Activated naive CD8-positive, alpha-beta T cell treated with anti-CD3 and anti-CD28 coated beads, Interleukin-2, amount 50 U/mL, for 24 hours (primary cell): ENCODE results near the gene ZNF473.
"Not testable (repeated sequence)": the region's sequence is repeated elsewhere in the genome, so short reads cannot be mapped to it uniquely, and the experiment has no call there.

Experiments
- ATAC-seq: fragments of 150-1000 bp; cut with Tn5 transposase; one replicate; pipeline ENCODE4 v1.10.0; 2021
- DNase-seq: peaks from one replicate; pipeline ENCODE4 v3.0.0; 2021
- H3K27ac Mint-ChIP-seq: one replicate; pipeline ENCODE4 v1.8.0; 2021; ENCODE audit warnings: mild to moderate bottlenecking, mixed read lengths
- H3K27me3 Mint-ChIP-seq: one replicate; pipeline ENCODE4 v1.8.0; 2021; ENCODE audit warnings: mixed read lengths
- H3K36me3 Mint-ChIP-seq: one replicate; pipeline ENCODE4 v1.8.0; 2021; ENCODE audit warnings: low read depth, mixed read lengths
- H3K4me1 Mint-ChIP-seq: one replicate; pipeline ENCODE4 v1.8.0; 2021; ENCODE audit warnings: mixed read lengths
- H3K4me3 Mint-ChIP-seq: one replicate; pipeline ENCODE4 v1.8.0; 2021; ENCODE audit warnings: mild to moderate bottlenecking, moderate library complexity, mixed read lengths
- H3K9me3 Mint-ChIP-seq: one replicate; pipeline ENCODE4 v1.8.0; 2021; ENCODE audit warnings: mixed read lengths

Gene ZNF473

GRCh38 chr19:50051228-50051895 is 25.6 kb downstream of the ZNF473 start:
- not testable (repeated sequence) for H3K9me3 Mint-ChIP-seq

GRCh38 chr19:50051964-50052363 is 26.2 kb downstream of the ZNF473 start:
- DNase-seq = no peak
- H3K27ac Mint-ChIP-seq = no peak overlapping the region
- H3K4me3 Mint-ChIP-seq = no peak overlapping the region
- H3K4me1 Mint-ChIP-seq = peaks cover 17% of the 10 kb centered on the region
- H3K27me3 Mint-ChIP-seq = peaks cover 6% of the 10 kb centered on the region
- peaks cover 10% of the 10 kb centered on the region for H3K36me3 Mint-ChIP-seq
- peaks cover 8% of the 10 kb centered on the region for H3K9me3 Mint-ChIP-seq
- no peak for ATAC-seq

More at GRCh38 chr19:50051228-50051895, 25.6 kb downstream of the ZNF473 start:
- H3K27ac Mint-ChIP-seq, DNase-seq, H3K27me3 Mint-ChIP-seq, ATAC-seq: not testable (repeated sequence)
- Mint-ChIP-seq H3K4me3 (peak overlapping the region; percentile 80), H3K36me3 (peaks cover 16% of the 10 kb centered on the region), H3K4me1 (peaks cover 17% of the 10 kb centered on the region)

GRCh38 chr19:50053119-50053518 is 27.3 kb downstream of the ZNF473 start:
- no peak overlapping the region for H3K27ac Mint-ChIP-seq

GRCh38 chr19:50058425-50058824 is 32.6 kb downstream of the ZNF473 start:
- H3K27ac Mint-ChIP-seq = no peak overlapping the region
- peaks cover 5% of the 10 kb centered on the region for H3K4me1 Mint-ChIP-seq
- H3K36me3 Mint-ChIP-seq = peaks cover 7% of the 10 kb centered on the region
- no peak overlapping the region for H3K4me3 Mint-ChIP-seq
- peaks cover 19% of the 10 kb centered on the region for H3K9me3 Mint-ChIP-seq
- no peak for DNase-seq
- ATAC-seq = no peak
- peaks cover 6% of the 10 kb centered on the region for H3K27me3 Mint-ChIP-seq

More at GRCh38 chr19:50053119-50053518, 27.3 kb downstream of the ZNF473 start:
- no peak overlapping the region for H3K4me3 Mint-ChIP-seq
- peaks cover 6% of the 10 kb centered on the region for H3K27me3 Mint-ChIP-seq
- peaks cover 17% of the 10 kb centered on the region for H3K4me1 Mint-ChIP-seq
- ATAC-seq = no peak
- peaks cover 8% of the 10 kb centered on the region for H3K9me3 Mint-ChIP-seq
- DNase-seq = no peak
- H3K36me3 Mint-ChIP-seq = no peaks in the 10 kb centered on the region

- Mint-ChIP-seq H3K27me3 (peaks cover 7% of the 10 kb centered on the region), H3K27ac (no peak overlapping the region), H3K36me3 (peaks cover 7% of the 10 kb centered on the region), H3K9me3 (peaks cover 16% of the 10 kb centered on the region), H3K4me3 (no peak overlapping the region), H3K4me1 (peaks cover 6% of the 10 kb centered on the region)
- ATAC-seq (no peak), DNase-seq (no peak)
These were observed 33.2 kb downstream of the ZNF473 start for GRCh38 chr19:50059045-50059444.

GRCh38 chr19:50060107-50060506 is 34.3 kb downstream of the ZNF473 start:
- Mint-ChIP-seq H3K4me1 (peaks cover 6% of the 10 kb centered on the region), H3K36me3 (peaks cover 7% of the 10 kb centered on the region), H3K4me3 (no peak overlapping the region), H3K27me3 (peaks cover 7% of the 10 kb centered on the region), H3K27ac (no peak overlapping the region), H3K9me3 (peaks cover 15% of the 10 kb centered on the region)
- DNase-seq (no peak), ATAC-seq (no peak)

GRCh38 chr19:50061650-50062049 is 35.8 kb downstream of the ZNF473 start:
- ATAC-seq = no peak
- peaks cover 9% of the 10 kb centered on the region for H3K27me3 Mint-ChIP-seq
- no peak for DNase-seq
- peaks cover 7% of the 10 kb centered on the region for H3K36me3 Mint-ChIP-seq
- H3K9me3 Mint-ChIP-seq = peaks cover 11% of the 10 kb centered on the region
- peaks cover 6% of the 10 kb centered on the region for H3K4me1 Mint-ChIP-seq
- H3K4me3 Mint-ChIP-seq = no peak overlapping the region
- no peak overlapping the region for H3K27ac Mint-ChIP-seq

- ATAC-seq (no peak), DNase-seq (no peak)
- Mint-ChIP-seq H3K4me1 (peaks cover 6% of the 10 kb centered on the region), H3K4me3 (no peak overlapping the region), H3K9me3 (no peaks in the 10 kb centered on the region), H3K27me3 (peaks cover 9% of the 10 kb centered on the region), H3K36me3 (no peaks in the 10 kb centered on the region), H3K27ac (no peak overlapping the region)
These were observed 40.1 kb downstream of the ZNF473 start for GRCh38 chr19:50065938-50066337.

- peaks cover 6% of the 10 kb centered on the region for H3K4me1 Mint-ChIP-seq
- ATAC-seq (no peak), DNase-seq (no peak)
- H3K36me3 Mint-ChIP-seq = no peaks in the 10 kb centered on the region
- peaks cover 6% of the 10 kb centered on the region for H3K27me3 Mint-ChIP-seq
- H3K4me3 Mint-ChIP-seq = no peak overlapping the region
- no peak overlapping the region for H3K27ac Mint-ChIP-seq
- H3K9me3 Mint-ChIP-seq = no peaks in the 10 kb centered on the region
These were observed 41.8 kb downstream of the ZNF473 start for GRCh38 chr19:50067575-50067974.

- not testable (repeated sequence) for H3K4me1 Mint-ChIP-seq, H3K27ac Mint-ChIP-seq, H3K27me3 Mint-ChIP-seq, H3K4me3 Mint-ChIP-seq, H3K36me3 Mint-ChIP-seq, H3K9me3 Mint-ChIP-seq, ATAC-seq, DNase-seq
These were observed 42.6 kb downstream of the ZNF473 start for GRCh38 chr19:50068382-50068781.

GRCh38 chr19:50075076-50075475 is 49.3 kb downstream of the ZNF473 start:
- H3K27ac Mint-ChIP-seq, H3K36me3 Mint-ChIP-seq, H3K27me3 Mint-ChIP-seq, H3K9me3 Mint-ChIP-seq, H3K4me1 Mint-ChIP-seq, DNase-seq, ATAC-seq, H3K4me3 Mint-ChIP-seq: not testable (repeated sequence)

- not testable (repeated sequence) for H3K27ac Mint-ChIP-seq, H3K9me3 Mint-ChIP-seq, ATAC-seq, H3K36me3 Mint-ChIP-seq, DNase-seq, H3K4me3 Mint-ChIP-seq, H3K4me1 Mint-ChIP-seq, H3K27me3 Mint-ChIP-seq
These were observed 50.0 kb downstream of the ZNF473 start for GRCh38 chr19:50075644-50076372.

- H3K27ac Mint-ChIP-seq, DNase-seq, H3K4me1 Mint-ChIP-seq, H3K9me3 Mint-ChIP-seq, H3K36me3 Mint-ChIP-seq, H3K4me3 Mint-ChIP-seq, ATAC-seq, H3K27me3 Mint-ChIP-seq: not testable (repeated sequence)
These were observed 51.0 kb downstream of the ZNF473 start for GRCh38 chr19:50076581-50077355.

GRCh38 chr19:50079014-50079413 is 53.2 kb downstream of the ZNF473 start:
- H3K4me1 Mint-ChIP-seq, H3K9me3 Mint-ChIP-seq, H3K27ac Mint-ChIP-seq, H3K4me3 Mint-ChIP-seq, DNase-seq, H3K36me3 Mint-ChIP-seq, ATAC-seq: not testable (repeated sequence)
- H3K27me3 Mint-ChIP-seq = peaks cover 13% of the 10 kb centered on the region

GRCh38 chr19:50084440-50084839 is 58.6 kb downstream of the ZNF473 start:
- H3K36me3 Mint-ChIP-seq, H3K27ac Mint-ChIP-seq, H3K4me1 Mint-ChIP-seq, ATAC-seq, H3K9me3 Mint-ChIP-seq, DNase-seq, H3K4me3 Mint-ChIP-seq: not testable (repeated sequence)
- H3K27me3 Mint-ChIP-seq = peaks cover 11% of the 10 kb centered on the region
